DND-41 (cell line): Measurements from ENCODE around the gene NME3.
"Not testable (repeated sequence)": the region's sequence is repeated elsewhere in the genome, so short reads cannot be mapped to it uniquely, and the experiment has no call there.

ENCODE experiments used
- ATAC-seq: fragments of 200-7000 bp; cut with Tn5 transposase; 3 replicates; pipeline ENCODE4 v1.9.1; 2021; ENCODE audit warnings: low read depth; ENCODE audit not compliant: insufficient read depth
- DNase-seq: peaks from one replicate; pipeline ENCODE4 v3.0.0-alpha.2; 2020
- H2AFZ ChIP-seq: 2 replicates; pipeline ENCODE4 v1.6.0; 2012; ENCODE audit warnings: low read depth, low read length
- H3K27ac ChIP-seq: 2 replicates; pipeline ENCODE4 v1.5.1; 2012; ENCODE audit warnings: low read length, inconsistent platforms
- H3K27me3 ChIP-seq: fragments of 200-600 bp; sonication (generic); 2 replicates; pipeline ENCODE4 v1.6.0; 2012; ENCODE audit warnings: low read length, mild to moderate bottlenecking, inconsistent platforms; ENCODE audit not compliant: insufficient read depth, poor library complexity
- H3K36me3 ChIP-seq: 2 replicates; pipeline ENCODE4 v1.5.1; 2012; ENCODE audit warnings: low read length, inconsistent platforms; ENCODE audit not compliant: insufficient read depth
- H3K4me1 ChIP-seq: 2 replicates; pipeline ENCODE4 v1.5.1; 2012; ENCODE audit warnings: mild to moderate bottlenecking, low read length; ENCODE audit not compliant: insufficient read depth
- H3K4me2 ChIP-seq: 2 replicates; pipeline ENCODE4 v1.6.0; 2012; ENCODE audit warnings: mild to moderate bottlenecking, moderate library complexity, low read length, inconsistent platforms; ENCODE audit not compliant: insufficient read depth
- H3K4me3 ChIP-seq, 2 experiments: fragments of 200-600 bp in 1 of 2; shearing (Covaris generic) in 1 of 2; 2 replicates each; pipeline ENCODE4 v1.5.1; 2012 to 2016; ENCODE audit warnings: inconsistent platforms in 2 of 2, low read length in 2 of 2, mild to moderate bottlenecking in 2 of 2, low read depth in 1 of 2, moderate library complexity in 1 of 2
- H3K79me2 ChIP-seq: 2 replicates; pipeline ENCODE4 v1.6.0; 2012; ENCODE audit warnings: low read length, inconsistent platforms; ENCODE audit not compliant: insufficient read depth
- H3K9ac ChIP-seq: 2 replicates; pipeline ENCODE4 v1.6.0; 2012; ENCODE audit warnings: low read depth, mild to moderate bottlenecking, inconsistent platforms, low read length, moderate library complexity
- H3K9me3 ChIP-seq: 2 replicates; pipeline ENCODE4 v1.5.1; 2012; ENCODE audit warnings: low read length, moderate library complexity, mild to moderate bottlenecking, inconsistent platforms; ENCODE audit not compliant: insufficient read depth, severe bottlenecking
- H4K20me1 ChIP-seq: 2 replicates; pipeline ENCODE4 v1.6.0; 2012; ENCODE audit warnings: low read length; ENCODE audit not compliant: insufficient read depth
- CTCF ChIP-seq: IDR thresholded peaks from 2 replicates; pipeline ENCODE4 v1.5.1; 2012; ENCODE audit warnings: borderline replicate concordance, low read length, moderate library complexity, mild to moderate bottlenecking; ENCODE audit not compliant: poor library complexity, severe bottlenecking; ENCODE audit errors: extremely low read depth
- EZH2 ChIP-seq: IDR thresholded peaks from 3 replicates; pipeline ENCODE4 v1.6.1; 2012; ENCODE audit warnings: borderline replicate concordance, low read depth, mild to moderate bottlenecking, moderate library complexity, low read length, inconsistent platforms; ENCODE audit not compliant: severe bottlenecking

Gene NME3

GRCh38 chr16:1734123-1734522 is 37.2 kb downstream of the NME3 start:
- ATAC-seq (no peak), DNase-seq (no peak)
- no peak overlapping the region for H3K4me2 ChIP-seq
- H3K4me1 ChIP-seq: no peaks in the 10 kb centered on the region
- peaks cover 3% of the 10 kb centered on the region for H4K20me1 ChIP-seq
- H3K27ac ChIP-seq: no peak overlapping the region
- no peak for TF ChIP-seq EZH2
- no peak for TF ChIP-seq CTCF
- no peak overlapping the region for H3K4me3 ChIP-seq
- no peak overlapping the region for H2AFZ ChIP-seq
- H3K9me3 ChIP-seq: peaks cover 41% of the 10 kb centered on the region
- H3K36me3 ChIP-seq: peaks cover 49% of the 10 kb centered on the region
- no peaks in the 10 kb centered on the region for H3K79me2 ChIP-seq
- no peak overlapping the region for H3K9ac ChIP-seq
- no peaks in the 10 kb centered on the region for H3K27me3 ChIP-seq

GRCh38 chr16:1732551-1732987 is 38.8 kb downstream of the NME3 start:
- not testable (repeated sequence) for H3K79me2 ChIP-seq, ATAC-seq, H3K27ac ChIP-seq, H2AFZ ChIP-seq, H3K4me2 ChIP-seq, H3K4me3 ChIP-seq, DNase-seq, H3K4me1 ChIP-seq, H3K9ac ChIP-seq, H3K27me3 ChIP-seq
- peaks cover 10% of the 10 kb centered on the region for H4K20me1 ChIP-seq
- peaks cover 64% of the 10 kb centered on the region for H3K36me3 ChIP-seq
- peaks cover 26% of the 10 kb centered on the region for H3K9me3 ChIP-seq

DNA sequence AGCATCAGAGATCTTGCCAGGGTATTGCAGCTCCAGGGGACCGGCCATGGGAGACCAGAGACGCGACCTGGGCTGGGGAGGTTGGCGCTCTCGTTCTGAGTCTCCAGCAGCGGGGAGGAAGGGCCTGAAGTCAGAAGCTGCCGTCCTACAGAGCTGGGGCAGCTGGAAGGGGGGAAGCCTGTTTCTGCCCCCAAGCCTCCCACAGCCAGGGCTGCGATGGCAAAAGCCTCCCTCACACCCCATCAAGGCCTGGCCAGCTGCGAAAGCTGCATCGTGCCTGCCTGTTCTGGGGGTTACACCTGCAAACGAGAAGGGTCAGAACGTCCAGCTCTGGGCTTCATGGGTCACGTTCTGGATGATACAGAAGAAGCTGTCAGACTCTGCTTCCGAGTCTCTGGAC is 39.3 kb downstream of the NME3 start:
- Histone ChIP-seq H3K27me3 (no peaks in the 10 kb centered on the region), H3K27ac (no peak overlapping the region), H3K9me3 (peaks cover 21% of the 10 kb centered on the region), H2AFZ (no peak overlapping the region), H3K4me1 (no peaks in the 10 kb centered on the region), H4K20me1 (peaks cover 15% of the 10 kb centered on the region), H3K4me2 (no peak overlapping the region), H3K4me3 (no peak overlapping the region), H3K9ac (no peak overlapping the region), H3K79me2 (peaks cover 3% of the 10 kb centered on the region), H3K36me3 (peaks cover 69% of the 10 kb centered on the region)
- DNase-seq (no peak), ATAC-seq (no peak)
- TF ChIP-seq EZH2 (no peak), CTCF (no peak)

DNA sequence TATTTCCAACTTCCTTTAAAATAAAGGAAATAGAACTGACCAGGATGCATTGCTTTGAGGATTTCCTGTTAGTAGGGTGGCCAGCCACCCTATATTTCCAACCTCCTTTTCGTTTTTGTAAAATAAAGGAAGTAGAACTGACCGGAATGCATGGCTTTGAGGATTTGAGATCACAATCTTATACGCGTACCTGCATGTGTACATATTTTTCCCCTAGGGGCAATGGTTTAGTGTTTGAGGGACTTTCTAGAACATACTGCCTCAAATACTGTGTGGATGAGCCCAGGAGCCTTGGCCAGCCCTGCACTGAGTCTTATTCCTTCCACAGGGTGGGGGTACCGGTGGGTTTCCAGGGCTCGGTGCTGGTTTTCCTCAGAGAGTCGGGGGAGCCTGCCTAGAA is 39.7 kb downstream of the NME3 start:
- DNase-seq (no peak), ATAC-seq (no peak)
- Histone ChIP-seq H3K27me3 (no peaks in the 10 kb centered on the region), H3K4me2 (no peak overlapping the region), H3K4me3 (no peak overlapping the region), H3K9me3 (peaks cover 16% of the 10 kb centered on the region), H3K4me1 (no peaks in the 10 kb centered on the region), H2AFZ (no peak overlapping the region), H3K27ac (no peak overlapping the region), H3K36me3 (peaks cover 74% of the 10 kb centered on the region), H3K79me2 (peaks cover 6% of the 10 kb centered on the region), H4K20me1 (peaks cover 20% of the 10 kb centered on the region), H3K9ac (no peak overlapping the region)
- TF ChIP-seq CTCF: no peak
- no peak for TF ChIP-seq EZH2
